GM18909 (cell line): ENCODE measurements around the gene IRAK2.
"Not testable (repeated sequence)": the region's sequence is repeated elsewhere in the genome, so short reads cannot be mapped to it uniquely, and the experiment has no call there.

Experiments used
- ATAC-seq: cut with Tn5 transposase; IDR thresholded peaks from one replicate; pipeline ENCODE4 v1.9.1; 2021; ENCODE audit warnings: mild to moderate bottlenecking; ENCODE audit not compliant: unreplicated experiment, poor library complexity

The IRAK2 gene

DNA sequence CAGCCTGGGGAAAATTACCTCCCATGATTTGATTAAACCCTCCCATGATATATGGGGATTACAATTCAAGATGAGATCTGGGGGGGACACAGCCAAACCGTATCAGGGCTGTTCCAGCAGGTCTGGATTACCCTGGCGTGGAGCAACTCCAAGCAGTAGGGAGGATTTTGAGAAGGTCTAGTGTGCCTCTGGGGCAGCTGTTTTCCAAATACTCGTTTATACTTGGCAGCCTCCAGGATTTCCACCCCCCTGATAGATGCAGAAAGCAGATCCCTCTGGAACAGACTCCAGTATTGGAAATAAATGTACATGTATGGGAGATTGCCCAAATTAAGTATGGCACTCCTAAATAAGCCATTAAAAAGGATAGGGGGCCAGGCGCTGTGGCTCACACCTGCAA, 7.7 kb upstream of the IRAK2 start:
- no peak for ATAC-seq

DNA sequence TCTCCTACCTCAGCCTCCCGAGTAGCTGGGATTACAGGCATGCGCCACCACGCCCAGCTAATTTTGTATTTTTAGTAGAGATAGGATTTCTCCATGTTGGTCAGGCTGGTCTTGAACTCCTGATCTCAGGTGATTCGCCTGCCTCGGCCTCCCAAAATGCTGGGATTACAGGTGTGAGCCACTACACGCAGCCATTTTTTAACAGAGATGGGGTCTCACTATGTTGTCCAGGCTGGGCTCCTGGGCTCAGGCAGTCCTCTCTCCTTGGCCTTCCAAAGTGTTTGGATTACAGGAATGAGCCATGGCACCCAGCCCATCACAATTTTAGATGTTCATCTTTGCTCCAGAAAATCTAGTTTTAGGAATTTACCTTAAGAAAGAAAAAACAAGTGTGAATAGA, 6.2 kb upstream of the IRAK2 start:
- ATAC-seq, result not testable (repeated sequence)

DNA sequence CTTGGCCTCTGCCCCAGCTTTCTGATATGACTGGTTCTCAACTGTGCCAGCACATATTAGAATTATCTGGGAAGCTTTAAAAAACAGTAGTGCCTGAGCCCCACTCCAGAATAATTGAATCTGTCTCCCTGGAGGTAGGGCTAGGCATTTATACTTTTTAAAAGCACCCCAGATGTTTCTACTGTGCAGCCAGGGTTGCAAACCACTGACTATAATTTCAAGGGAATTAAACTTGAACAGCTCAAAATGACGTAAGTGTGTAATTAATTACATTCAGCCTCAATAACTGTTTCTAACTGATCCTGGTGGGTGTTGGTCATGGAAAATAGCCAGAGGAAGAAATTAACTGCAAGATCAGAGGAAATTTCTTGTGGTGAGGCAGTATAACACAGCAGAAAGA, 4.4 kb upstream of the IRAK2 start:
- no peak for ATAC-seq

DNA sequence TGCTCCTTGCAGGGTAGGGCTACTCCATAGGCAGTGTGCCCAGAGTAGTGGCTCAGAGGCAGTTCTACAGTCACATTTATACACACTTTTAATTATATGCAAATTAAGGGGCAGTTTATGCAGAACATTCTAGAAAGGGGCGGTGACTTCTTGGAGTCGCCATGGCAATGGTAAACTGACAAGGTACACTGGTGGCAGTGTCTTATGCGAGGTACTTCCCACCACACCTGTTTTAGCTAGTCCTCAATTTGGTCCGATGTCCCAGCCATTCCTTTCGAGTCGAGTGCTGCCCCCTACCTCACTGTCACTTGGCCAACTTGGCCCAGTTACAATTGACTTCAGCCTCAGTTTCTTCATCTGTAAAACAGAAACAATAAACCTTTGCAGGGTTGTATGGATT, 3.8 kb upstream of the IRAK2 start:
- ATAC-seq, result no peak

DNA sequence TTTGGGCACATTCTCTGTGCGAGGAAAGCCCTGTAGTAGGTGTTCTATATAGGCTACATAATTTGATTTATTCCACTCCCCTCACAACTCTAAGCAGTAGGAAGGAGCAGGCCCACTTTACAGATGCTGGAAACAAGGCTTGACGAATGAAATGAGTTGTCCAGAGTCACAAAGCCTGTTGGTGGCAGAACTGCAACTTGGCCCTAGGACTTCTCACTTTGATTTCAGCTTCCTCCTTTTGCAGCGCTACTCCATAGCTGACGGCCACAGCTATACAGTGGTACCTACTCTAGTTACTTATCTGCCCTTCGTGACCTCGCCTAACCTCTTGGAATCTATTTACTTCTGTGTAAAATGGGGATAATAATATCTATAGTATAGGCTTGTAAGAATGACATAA, 2.5 kb upstream of the IRAK2 start:
- ATAC-seq, result no peak

DNA sequence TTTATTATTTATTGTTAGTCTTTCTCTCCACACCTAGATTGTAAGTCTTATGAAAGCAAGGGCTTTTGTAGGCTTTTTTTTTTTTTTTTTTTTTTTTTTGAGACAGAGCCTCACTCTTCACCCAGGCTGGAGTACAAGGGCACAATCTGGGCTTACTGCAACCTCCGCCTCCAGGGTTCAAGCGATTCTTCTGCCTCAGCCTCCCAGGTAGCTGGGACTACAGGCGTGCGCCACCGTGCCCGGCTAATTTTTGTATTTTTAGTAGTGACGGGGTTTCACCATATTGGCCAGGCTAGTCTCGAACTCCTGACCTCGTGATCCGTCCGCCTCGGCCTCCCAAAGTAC, 546 bp upstream of the IRAK2 start:
- ATAC-seq, result not testable (repeated sequence)

DNA sequence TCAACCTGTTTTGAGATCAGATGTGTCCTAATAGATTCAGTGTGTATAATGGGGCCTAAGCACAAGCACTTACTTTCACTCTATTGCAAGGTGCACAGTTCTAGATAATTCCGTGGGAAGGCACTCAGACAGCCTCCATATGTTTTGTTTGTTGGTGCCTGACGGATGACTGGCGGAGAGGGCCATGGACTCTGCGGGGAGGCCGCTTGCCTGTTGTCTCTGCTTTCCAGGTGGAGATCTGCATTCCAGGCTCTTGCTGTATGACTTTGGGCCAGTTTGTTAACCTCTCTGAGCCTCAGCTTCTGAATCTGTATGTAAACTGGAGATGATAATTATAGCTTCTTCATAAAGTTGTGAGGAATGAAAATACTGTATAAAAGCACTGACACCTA, 1.5 kb downstream of the IRAK2 start:
- no peak for ATAC-seq

DNA sequence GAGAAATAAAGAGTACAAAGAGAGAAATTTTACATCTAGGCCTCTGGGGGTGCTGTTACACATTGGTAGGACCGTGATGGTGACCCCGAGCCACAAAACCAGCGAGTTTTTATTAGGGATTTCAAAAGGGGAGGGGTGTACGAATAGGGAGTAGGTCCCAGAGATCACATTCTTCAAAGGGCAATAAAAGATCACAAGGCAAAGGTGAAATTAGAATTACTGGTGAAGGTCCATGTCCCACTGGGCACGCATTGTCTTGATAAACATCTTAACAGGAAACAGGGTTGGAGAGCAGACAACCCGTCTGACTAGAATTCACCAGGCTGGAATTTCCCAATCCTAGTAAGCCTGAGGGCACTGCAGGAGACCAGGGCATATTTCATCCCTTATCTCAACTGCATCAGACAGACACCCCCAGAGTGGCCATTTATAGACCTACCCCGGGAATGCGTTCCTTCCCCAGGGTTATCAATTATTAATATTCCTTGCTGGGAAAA, 4.3 kb downstream of the IRAK2 start:
- no peak for ATAC-seq

DNA sequence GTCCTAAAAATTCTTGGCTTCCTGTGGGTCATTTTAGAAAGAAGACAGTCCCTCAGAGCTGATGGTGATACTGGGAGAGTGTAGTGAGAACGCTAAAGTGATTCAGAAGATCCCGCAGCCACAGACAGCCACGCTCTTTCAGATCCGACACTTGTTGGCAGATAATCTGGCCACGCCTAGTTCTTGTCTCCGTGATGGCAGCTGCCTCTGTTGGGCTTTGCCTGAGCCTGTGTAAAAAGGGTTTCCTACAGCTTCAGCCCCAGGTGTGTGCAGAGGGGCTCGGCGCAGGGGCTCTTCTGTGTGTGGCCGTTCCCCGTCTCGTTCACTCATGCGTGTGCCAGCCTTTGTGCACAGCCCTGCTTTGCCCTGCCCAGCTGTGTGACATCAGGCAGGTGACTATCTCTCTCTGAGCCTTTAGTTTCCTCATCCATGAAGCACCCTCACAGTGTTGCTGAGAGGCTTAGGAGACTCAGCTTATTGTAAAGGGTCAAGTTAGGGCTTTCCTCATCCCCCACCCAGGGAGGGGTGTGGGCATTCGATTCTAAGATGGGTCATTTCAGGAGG, 6.3 kb downstream of the IRAK2 start:
- no peak for ATAC-seq

DNA sequence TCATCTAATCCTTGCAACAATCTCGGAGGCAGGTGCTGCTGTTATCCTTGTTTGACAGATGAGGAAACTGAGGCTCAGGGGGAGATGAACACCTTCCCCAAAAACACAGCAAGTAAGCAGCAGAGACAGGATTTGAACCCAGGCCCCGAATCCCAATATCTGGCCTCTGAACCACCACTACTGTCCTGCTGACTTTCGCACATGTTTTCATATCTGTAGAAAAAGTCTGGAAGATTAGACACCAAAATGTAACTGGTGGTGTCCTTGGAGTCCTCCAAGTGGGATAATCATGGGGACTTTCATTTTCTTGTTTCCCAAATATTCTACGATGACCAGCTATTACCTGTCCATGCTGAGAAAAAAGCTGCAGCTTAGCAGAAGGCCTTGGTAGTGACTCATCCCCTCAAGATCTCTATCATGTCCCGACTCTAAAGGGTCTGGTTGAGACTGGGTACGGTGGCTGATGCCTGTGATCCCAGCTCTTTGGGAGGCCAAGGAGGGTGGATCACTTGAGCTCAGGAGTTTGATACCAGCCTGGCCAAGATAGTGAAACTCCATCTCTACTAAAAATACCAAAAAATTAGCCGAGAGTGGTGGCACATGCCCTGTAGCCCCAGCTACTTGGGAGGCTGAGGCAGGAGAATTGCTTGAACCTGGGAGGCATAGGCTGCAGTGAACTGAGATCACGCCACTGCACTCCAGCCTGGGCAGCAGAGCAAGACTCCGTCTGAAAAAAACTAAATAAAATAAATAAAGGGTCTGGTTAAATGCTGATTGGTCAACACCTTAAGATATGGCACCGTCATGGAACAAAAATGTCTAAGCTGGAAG, 8.6 kb downstream of the IRAK2 start:
- ATAC-seq, result no peak

DNA sequence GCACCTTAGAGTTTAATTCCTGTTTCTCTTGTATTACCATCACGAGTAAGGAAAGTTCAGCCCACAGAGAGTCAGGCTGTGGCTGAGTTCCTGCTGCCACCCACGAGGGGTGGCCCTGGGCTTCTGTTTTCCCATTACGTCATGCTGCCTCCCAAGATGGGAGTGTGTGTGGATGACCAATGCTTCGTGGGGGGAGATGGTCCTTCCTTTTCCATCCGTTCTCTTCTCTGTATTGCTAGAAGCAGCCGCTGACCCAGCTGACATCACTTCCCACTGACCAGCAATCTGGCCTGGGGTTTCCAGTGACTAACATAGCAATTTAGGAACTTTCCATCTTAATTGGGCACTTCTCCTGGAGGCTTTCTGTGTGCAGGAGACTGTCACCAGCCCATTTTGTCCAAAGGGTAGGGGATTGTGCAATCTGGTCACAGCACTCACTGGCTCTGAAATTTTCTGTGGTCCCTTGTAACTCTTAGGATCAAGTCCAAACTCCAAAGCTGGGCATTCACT, 9.3 kb downstream of the IRAK2 start:
- no peak for ATAC-seq

DNA sequence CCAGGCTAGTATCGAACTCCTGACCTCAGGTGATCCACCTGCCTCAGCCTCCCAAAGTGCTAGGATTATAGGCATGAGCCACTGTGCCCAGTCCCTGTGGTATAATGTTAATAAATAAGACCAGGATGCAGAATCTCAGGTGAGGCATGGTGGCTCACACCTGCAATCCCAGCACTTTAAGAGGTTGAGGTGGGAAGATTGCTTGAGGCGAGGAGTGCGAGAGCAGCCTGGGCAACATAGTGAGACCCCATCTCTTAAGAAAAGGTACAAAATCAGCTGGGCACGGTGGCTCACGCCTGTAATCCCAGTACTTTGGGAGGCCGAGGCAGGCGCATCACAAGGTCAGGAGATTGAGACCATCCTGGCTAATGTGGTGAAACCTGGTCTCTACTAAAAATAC, 10.6 kb downstream of the IRAK2 start:
- ATAC-seq, result not testable (repeated sequence)

DNA sequence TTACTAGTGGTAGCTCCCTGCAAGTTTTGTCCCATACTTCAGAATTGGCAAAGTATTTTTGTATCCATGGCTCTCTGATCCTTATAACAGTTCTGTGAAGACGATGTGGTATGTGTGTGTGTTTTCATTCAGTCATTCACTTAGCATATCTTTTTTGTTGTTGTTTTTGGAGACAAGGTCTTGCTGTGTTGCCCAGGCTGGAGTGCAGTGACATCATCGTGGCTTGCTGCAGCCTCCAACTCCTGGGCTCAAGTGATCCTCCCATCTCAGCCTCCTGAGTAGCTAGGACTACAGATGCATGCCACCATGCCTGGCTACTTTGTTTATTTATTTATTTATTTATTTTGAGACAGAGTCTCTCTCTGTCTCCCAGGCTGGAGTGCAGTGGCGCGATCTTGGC, 11.4 kb downstream of the IRAK2 start:
- ATAC-seq, result not testable (repeated sequence)

DNA sequence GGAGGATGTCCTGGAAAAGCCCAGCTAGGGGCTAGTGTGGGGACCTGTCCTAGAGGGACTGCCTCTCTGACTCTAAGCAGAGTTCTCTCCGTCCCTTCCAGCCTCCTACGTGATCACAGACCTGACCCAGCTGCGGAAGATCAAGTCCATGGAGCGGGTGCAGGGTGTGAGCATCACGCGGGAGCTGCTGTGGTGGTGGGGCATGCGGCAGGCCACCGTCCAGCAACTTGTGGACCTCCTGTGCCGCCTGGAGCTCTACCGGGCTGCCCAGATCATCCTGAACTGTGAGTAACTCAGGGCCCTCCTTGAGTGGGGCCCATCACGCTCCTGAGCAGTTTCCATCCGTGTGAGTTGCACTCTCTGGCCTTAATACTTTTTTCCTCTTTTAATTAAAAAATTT, 13.0 kb downstream of the IRAK2 start:
- ATAC-seq, result no peak

DNA sequence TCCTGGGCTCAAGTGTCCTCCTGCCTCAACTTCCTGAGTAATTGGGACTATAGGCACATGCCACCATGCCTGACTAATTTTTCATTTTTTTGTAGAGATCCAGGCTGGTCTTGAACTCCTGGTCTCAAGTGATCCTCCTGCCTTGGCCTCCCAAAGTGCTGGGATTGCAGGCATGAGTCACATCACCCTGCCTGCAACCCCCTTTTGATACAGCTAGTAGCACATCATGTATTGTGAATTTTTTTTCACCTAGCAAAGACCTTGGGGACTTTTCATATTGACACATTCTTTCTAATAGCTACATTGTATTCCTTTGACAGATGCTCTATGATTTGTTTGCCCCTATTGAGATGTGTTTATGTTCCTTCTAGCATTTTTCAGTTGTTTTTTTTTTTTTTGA, 14.2 kb downstream of the IRAK2 start:
- no peak for ATAC-seq

DNA sequence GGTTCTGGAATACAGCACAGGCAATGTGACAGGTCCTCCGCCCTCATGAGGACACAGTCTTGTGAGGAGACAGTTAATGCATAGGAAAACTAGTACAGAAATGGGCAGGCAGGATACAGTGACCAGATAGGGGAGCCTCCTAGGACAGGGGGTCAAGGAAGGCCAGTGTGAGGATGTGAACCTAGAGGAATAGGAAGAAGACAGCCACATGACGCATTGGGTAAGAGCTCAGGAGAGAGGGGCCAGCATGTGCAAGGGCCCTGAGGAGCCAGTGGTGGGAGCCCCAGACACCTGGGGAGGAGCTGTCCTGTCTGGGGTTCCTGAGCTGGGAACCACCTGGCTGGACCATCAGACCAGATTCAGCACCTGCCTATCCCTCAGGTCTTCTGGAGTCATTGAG, 15.6 kb downstream of the IRAK2 start:
- no peak for ATAC-seq

DNA sequence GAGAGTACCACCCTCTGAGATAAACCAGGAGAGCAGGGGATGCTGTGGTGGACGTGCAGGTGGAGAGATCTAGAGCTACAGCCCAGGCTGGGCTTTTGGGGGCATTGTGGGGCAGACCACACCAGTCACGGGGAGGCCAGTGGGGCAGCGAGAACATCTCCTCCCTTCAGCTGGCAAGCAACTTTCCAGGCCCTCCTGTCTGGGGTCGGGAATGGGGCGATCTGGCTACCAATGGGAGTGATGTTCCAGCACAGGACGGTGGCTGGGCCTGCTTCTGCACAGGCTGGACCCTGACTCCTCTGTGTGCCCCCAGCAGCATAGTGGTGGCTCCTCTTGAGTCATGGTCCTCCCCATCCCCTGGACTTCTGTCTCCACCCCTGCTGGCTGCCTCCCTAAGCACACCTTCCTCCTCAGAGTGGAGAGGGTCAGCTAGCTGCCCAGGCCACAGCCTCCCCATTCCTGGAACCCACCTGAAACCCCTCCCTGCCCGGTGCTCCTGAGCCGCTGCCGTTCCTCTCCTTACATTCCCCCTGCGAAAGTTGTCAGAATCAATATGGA, 16.1 kb downstream of the IRAK2 start:
- ATAC-seq, result no peak

DNA sequence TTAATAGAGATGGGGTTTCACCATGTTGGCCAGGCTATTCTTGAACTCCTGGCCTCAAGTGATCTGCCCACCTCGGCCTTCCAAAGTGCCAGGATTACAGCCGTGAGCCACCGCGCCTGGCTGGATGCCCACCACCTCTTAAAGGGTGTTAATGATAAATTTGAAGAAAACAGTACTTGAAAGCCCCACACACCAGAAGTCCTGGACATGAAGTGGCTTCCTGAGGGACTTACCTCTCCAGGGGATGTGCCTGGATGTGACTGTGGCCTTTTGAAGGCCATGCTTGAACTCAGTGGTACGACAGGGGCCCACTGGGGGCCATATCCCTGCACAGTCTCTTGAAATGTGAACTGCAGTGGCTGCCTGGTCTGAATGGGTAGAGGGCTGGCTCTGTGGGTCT, 18.2 kb downstream of the IRAK2 start:
- ATAC-seq, result no peak

DNA sequence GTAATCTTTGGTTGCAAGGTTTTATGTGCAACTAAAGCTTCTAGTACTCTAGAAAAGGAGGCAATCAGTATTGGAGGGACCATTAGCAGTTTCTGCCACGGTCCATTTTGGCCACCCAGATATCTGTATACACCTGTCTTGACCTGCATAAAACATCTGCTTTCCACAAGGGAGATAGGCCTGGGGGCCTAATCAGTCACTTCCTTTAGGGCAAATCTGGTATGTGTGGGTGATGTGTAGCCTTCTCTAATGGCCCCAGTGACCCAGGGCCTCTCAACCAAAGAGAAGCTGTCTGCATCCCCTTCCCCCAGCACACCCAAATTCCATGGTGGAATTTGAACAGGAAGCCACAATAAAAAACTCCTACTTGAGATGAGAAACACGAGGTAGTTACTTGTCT, 19.5 kb downstream of the IRAK2 start:
- ATAC-seq, result no peak

DNA sequence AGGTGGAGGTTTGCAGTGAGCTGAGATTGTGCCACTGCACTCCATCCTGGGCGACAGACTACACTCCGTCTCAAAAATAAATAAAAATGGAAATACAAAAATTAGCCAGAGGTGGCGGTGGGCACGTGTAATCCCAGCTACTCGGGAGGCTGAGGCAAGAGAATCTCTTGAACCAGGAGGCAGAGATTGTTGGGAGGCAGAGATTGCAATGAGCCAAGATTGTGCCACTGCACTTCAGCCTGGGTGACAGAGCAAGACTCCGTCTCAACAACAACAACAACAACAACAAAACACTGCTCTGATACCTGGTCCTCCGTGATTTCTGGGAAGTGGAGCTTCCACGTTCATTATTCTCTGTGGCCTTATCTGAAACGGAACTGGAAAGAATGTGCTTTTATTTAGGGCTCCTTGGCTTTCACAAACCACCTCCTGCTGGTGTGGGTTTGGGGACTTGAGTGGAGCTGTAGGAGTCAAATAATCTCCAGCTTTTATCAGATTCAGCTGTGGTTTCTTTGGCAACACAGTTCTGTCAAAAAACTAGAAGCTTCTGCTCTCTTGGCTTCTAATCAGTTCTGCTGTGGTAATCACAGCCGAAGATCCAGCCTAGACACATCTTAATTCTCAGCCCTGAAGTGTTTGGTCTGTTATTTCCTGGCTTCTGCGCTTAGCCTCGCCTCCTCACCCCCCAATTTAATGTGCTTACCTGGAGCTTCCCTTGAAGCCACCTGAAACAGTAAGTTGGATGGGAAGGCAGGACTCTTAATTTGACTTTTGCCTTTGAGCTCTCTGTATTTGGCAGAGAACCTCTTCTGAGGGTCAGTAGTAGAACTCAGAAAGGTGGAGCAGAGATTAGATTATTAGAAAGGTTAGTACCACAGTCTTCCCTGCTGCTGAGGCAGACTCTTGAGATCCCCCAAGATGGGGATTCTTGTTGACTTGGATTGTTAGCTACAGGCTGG, 21.4 kb downstream of the IRAK2 start:
- no peak for ATAC-seq
